ENCODE measurements around the gene ATP8B4. TPM values are rescaled to one million over a fixed set of nuclear protein-coding genes. Genes with fewer than 3 reads are reported as not detected.

Gene ATP8B4
- total RNA-seq, 1 donor from 2014 or later, result 1.1 TPM

DNA sequence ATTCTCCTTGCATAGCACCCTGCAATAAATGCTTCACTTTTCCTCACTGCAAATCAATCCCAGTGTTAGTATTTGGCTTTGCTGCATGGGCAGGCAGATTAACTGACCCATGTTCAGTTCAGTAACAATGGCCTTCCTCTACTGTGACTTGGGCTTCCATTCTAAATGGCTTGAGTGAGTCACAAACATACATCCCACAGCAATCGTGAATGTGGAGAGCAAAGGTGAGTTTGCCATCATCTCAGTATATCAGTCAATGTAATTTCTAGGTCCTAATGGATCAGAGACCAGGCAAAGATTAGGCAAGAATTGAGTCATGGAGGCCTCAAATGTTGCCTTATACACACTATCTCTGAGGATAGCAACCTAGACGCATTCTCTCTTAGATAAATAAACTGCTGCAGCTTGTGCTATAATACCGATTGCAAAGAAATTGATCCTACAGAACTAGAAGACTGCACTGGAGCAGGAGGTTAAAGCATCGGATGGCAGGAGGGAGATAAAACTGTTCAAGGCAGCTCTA, 8.3 kb upstream of the ATP8B4 start:
- no peak for FAIRE-seq
- no peaks in the 10 kb centered on the region for H3K27me3 ChIP-seq (ENCODE audit: control insufficient read depth, insufficient read depth, low read length)
- H3K36me3 ChIP-seq (ENCODE audit: control insufficient read depth, insufficient read depth, low read length), result no peaks in the 10 kb centered on the region
- no peak overlapping the region for H3K4me3 ChIP-seq (ENCODE audit: low read depth, low read length)
- TF ChIP-seq CTCF (IDR thresholded peaks at IDR 0.05; ENCODE audit: insufficient read depth, low read length, severe bottlenecking), result no peak
- DNase-seq (ENCODE audit: low read depth), result no peak

DNA sequence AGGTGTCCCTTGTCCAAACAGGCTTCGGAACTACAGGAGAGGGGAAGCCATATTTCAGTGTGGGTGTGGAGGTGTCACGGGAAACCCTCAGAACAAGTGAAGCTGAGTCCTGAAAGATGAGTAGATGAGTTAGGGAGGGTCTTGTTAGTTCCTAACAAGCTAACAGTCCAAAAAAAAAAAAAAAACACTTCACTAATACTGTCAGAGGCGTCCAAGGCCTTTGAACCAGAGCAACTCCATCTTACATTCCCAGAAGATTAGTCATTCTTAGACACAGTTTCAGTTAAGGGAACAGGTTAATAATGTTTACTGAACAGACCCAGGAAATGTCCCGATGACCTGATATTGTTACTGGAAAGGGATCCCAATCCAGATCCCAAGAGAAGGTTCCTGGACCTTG, 7.0 kb upstream of the ATP8B4 start:
- DNase-seq (ENCODE audit: low read depth) (no peak), FAIRE-seq (no peak)
- no peak for TF ChIP-seq CTCF (IDR thresholded peaks at IDR 0.05; ENCODE audit: insufficient read depth, low read length, severe bottlenecking)
- Histone ChIP-seq H3K27me3 (ENCODE audit: control insufficient read depth, insufficient read depth, low read length) (no peaks in the 10 kb centered on the region), H3K4me3 (ENCODE audit: low read depth, low read length) (no peak overlapping the region), H3K36me3 (ENCODE audit: control insufficient read depth, insufficient read depth, low read length) (no peaks in the 10 kb centered on the region)

DNA sequence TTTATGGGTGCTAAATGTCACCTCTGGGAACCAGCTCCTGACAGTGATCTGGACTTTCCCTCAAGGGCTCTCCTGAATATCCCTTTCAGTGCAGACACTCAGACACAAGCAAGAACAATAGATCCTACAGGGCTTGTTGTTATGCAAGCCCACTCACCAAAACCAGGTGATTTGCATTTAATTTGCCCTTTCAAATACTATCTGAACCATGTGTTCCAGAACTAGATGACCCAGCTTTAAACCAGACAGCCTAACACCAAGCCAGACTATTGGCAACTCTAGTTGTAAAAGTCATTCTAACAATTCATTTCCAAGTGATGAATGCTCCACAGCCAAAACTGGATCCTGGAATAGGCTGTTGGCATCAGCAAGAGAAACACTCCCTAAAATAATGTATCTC, 5.6 kb upstream of the ATP8B4 start:
- DNase-seq (ENCODE audit: low read depth) (no peak), FAIRE-seq (no peak)
- Histone ChIP-seq H3K27me3 (ENCODE audit: control insufficient read depth, insufficient read depth, low read length) (no peaks in the 10 kb centered on the region), H3K36me3 (ENCODE audit: control insufficient read depth, insufficient read depth, low read length) (no peaks in the 10 kb centered on the region), H3K4me3 (ENCODE audit: low read depth, low read length) (no peak overlapping the region)
- TF ChIP-seq CTCF (IDR thresholded peaks at IDR 0.05; ENCODE audit: insufficient read depth, low read length, severe bottlenecking), result no peak

DNA sequence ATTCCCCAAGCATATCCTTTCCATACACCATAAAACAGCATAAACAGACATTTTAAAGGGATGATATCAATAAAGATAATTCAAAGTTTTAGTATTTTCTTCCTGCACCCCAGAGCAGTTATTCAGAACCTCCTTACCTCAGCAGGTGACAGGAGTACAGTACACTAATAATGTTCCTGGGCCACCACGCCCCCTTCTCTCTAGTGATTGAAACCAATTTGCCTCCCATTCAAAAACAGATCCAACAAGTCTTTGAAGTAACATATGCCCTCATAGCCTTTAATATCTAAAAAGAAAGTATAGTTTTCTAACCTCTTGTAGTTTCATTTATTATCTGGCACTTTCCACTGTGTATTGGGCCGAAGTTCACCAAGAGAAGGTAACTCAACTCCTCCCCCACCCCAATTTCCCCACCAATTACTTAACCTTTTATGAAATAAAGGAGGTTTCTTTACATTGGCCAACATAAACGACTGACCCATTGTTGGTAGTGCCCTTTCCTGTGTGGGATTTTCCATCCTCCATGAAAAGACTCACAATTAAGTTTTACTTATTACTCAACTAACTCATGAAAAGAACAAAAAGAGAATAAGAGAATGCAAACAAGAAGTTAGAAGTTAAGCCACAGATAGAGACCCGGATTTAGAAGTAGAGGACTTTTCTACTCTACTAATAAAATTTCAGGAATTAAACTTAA, 5.0 kb upstream of the ATP8B4 start:
- no peak for TF ChIP-seq CTCF (IDR thresholded peaks at IDR 0.05; ENCODE audit: insufficient read depth, low read length, severe bottlenecking)
- FAIRE-seq (no peak), DNase-seq (ENCODE audit: low read depth) (no peak)
- Histone ChIP-seq H3K27me3 (ENCODE audit: control insufficient read depth, insufficient read depth, low read length) (no peaks in the 10 kb centered on the region), H3K4me3 (ENCODE audit: low read depth, low read length) (no peak overlapping the region), H3K36me3 (ENCODE audit: control insufficient read depth, insufficient read depth, low read length) (no peaks in the 10 kb centered on the region)

DNA sequence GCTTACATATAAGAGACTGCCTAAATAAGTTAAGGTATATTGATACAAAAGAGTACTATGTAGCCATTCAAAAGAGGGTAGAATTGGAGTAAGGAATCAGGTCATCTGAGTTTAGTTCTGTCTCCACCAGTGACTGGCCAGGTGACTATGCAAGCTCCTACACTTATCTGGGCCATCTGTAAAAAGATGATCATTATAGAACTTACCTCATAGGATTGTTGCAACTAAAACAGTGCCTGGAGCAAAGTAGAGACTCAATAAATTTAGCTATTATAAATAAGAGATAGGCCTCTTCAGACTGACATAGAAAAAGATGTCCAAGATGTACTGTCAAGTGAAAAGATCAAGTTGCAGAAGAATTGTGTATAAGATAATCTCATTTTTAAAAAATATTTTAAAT, 1.7 kb upstream of the ATP8B4 start:
- DNase-seq (ENCODE audit: low read depth) (no peak), FAIRE-seq (no peak)
- no peaks in the 10 kb centered on the region for H3K36me3 ChIP-seq (ENCODE audit: control insufficient read depth, insufficient read depth, low read length)
- no peak for TF ChIP-seq CTCF (IDR thresholded peaks at IDR 0.05; ENCODE audit: insufficient read depth, low read length, severe bottlenecking)
- H3K27me3 ChIP-seq (ENCODE audit: control insufficient read depth, insufficient read depth, low read length), result no peaks in the 10 kb centered on the region
- no peak overlapping the region for H3K4me3 ChIP-seq (ENCODE audit: low read depth, low read length)
